Left colon (tissue), 2 donors: ENCODE data around the gene MORC3. TPM values are rescaled to one million over a fixed set of nuclear protein-coding genes. Genes with fewer than 3 reads are reported as not detected.

Experiments used
- ATAC-seq: fragments of 200-7000 bp; cut with Tn5 transposase; one replicate; pipeline ENCODE4 v1.9.1; 2020; ENCODE audit warnings: mild to moderate bottlenecking, moderate library complexity
- DNase-seq, 2 donors: peaks; one replicate each; pipeline ENCODE4 v3.0.0-alpha.2; 2020
- intact Hi-C, 2 donors: fragments of 100-400 bp; cut with DNase I in 1 of 2; cut with micrococcal nuclease in 1 of 2; formaldehyde crosslinking; loops; one replicate each; pipeline versions ENCODE4 v1.11.2 to v1.14.0; 2022; cut with DNase I, micrococcal nuclease
- total RNA-seq, 2 donors: library from RNA; stranded (reverse); fragmentation: NEBNext Ultra II Directional; extraction: Animal tissue kit (Norgen Biotek cat#: 25700); gene quantifications; one replicate each; pipeline ENCODE4 v1.2.1, GENCODE V29; 2021
- donor health status: DM: no; HTN: no; CAD: no.
- donor health status: DM: yes; HTN: yes; CAD: no.

The MORC3 gene
- total RNA-seq, 2 donors from 2014 or later = 23.4 to 29.7 TPM

DNA sequence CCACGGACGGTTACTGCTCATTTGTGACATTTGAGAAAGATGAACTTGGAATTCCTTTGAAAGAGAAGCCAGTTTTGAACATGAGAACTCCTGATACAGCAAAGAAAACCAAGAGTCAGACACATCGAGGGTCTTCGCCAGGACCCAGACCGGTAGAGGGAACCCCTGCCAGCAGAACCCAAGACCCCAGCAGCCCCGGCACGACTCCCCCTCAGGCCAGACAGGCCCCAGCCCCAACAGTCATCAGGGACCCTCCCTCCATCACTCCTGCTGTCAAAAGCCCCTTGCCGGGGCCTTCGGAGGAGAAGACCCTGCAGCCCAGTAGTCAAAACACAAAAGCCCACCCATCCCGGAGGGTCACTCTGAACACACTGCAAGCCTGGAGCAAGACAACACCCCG, 92.9 kb downstream of the MORC3 start:
- ATAC-seq (no peak), DNase-seq (no peak)
- intact Hi-C loops = no loop called here

DNA sequence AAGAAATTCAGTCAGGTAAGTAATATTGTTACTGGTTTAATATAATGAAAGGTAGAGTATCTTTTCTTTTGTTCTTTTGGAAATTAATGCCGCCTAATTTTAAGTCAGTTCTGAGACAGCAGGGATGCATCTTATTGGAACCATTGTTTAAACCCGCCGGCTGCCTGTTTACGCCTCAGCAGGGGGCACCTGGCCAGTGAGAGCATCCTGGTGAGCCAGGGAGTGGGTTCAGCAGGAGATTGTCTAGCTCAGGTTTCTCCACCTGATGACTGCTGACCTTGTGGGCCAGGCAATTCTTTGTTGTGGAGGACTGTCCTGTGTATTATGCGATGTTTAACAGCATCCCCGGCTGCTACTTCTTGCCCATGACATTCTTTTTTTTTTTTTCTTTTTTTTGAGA, 95.4 kb downstream of the MORC3 start:
- intact Hi-C loops = no loop called here
- ATAC-seq (no peak), DNase-seq (no peak)

DNA sequence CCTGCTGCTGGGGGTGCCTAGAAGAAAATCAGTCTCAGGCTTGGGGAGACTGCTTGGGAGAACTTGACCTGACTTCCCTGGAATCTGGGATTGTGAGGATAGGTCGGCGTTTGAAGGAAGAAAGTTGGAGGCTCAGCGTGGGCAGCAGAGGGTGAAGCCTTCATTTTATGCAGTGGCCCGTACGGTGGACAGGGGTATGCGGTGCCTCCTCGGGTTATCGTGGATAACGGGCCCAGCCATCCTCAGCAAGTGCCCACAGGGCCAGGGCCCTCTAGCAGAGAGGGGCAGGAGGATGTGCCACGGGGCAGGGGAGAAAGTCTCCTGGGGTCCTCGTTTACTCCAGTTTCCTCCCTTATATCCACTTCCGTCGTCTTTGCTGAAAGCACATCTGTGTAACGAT, 99.2 kb downstream of the MORC3 start:
- intact Hi-C loops = no loop called here
- ATAC-seq = no peak

DNA sequence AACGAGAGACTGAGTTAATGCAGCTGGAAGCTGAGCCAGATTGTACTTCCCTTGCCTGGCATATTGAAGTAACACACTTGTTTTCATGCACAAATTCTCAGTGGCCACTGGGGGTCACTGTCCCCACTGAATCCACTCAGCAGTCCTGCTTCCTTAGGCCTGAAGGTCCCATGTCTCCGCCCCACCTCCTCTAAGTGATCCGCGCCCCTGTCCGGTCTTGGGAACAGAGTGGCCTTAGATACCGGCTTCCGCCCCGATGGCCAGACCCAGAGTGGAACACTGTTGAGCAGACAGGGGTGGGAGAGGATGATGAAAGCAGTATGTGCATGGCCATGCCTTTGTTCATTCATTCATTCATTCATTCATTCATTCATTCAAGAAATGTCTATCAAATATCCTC, 100.0 kb downstream of the MORC3 start:
- peak; percentile 96 for ATAC-seq
- peak; percentile 68 to 75 for DNase-seq
- intact Hi-C loops = no loop called here

More for the DNA sequence above, 99.2 kb downstream of the MORC3 start:
- no peak for DNase-seq

DNA sequence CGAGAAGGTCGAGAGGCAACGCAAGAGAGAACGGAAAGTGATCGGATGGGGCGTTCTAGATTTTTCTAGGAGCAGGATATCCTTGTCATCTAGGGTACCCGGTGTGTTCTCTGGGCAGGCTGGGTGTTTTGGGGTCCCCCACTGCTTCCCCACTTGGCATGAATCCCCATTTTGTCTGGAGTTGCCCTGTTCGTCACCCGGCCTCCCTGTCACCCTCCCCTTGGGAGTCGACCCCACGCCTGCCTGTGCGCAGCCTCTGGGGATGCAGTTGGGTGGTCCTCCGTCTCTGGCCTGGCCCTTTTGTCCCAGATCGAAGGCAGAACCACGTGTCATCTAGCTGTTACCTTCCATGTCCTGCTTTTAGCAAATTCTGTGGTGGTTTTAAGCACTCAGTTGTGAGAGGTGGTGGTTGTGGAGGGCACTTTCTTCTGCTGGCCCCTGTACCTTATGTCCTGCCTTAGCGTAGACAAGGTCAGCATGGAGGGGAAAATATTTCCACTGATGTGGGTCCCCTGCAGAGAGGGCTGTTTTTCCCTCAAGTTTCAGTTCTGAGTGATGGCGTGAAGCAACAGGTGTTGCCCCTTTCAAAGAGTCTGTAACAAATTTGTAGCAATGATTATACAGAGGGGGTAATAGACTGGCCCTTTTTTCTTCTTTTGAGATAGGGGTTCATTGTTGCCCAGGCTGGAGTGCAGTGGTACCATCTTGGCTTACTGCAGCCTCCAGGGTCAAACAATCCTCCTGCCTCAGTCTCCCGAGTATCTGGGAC, 100.8 kb downstream of the MORC3 start:
- DNase-seq (no peak), ATAC-seq (no peak)
- intact Hi-C loops = no loop called here

DNA sequence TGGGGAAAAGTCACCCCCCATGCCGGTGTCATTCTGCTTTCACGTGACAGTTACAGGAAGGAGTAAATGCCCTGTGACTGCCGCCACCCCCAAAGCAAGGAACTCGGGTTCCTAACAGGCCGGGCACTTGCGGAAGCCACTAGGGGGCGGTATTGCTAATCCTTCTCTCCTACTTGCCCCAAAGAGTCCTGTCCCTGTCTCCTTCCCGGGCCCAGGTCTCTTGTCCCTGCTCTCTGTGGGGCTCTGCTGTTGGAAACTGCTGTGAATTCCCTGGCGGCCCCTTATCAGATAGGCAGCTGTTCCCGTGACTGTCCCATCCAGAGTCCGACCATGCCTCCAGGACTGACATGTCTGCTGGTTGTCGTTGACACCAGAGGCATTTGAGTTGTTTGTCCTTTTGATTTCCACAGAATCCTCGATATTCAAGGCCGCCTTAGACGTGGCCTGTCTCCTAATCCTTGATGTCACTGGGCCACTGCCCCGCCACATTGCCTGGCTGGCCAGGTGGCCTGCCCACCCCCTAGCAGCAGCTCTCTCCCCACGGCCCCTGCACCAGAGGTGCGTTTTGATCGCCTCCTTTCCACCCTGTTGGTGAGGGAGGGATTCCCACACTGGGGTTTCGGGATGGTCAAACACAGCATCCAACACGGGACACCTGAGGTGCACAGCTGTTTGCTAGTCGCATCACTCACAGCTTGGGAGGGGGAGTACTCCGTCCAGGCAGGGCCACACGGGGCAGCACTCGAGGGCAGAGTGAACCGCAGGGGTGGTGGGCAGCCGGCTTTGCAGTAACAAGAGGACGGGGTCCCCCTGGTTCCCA, 102.5 kb downstream of the MORC3 start:
- intact Hi-C loops = no loop called here

DNA sequence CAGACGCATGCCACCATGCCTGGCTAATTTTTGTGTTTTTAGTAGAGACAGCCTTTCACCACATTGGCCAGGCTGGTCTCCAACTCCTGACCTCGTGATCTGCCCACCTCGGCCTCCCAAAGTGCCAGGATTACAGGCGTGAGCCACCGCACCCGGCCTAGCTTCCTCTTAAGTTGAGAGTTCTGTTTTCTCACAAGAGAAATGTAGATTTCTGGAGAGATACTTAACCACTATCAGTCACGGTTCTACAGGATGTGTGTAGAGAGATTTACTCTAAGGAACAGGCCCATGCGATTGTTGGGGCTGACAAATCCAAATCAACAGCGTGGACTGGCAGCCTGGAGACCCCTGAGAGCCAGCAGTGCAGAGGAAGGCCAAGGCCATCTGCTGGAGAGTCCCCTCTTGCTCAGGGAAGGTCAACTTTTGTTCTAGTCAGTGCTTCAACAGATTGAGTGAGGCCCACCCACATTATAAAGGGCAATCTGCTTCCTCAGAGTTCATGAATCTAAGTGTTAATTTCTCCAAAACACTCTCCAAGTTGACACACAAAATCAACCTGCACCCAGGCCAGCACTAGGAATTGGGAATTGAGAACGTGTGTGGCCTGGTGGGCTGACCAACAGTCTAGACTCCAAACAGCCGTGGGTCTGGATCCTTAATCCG, 103.9 kb downstream of the MORC3 start:
- ATAC-seq = no peak
- DNase-seq = no peak
- intact Hi-C loops = no loop called here

More for the DNA sequence above, 102.5 kb downstream of the MORC3 start:
- DNase-seq (peak; percentile 34 to 69), ATAC-seq (peak; percentile 66)

DNA sequence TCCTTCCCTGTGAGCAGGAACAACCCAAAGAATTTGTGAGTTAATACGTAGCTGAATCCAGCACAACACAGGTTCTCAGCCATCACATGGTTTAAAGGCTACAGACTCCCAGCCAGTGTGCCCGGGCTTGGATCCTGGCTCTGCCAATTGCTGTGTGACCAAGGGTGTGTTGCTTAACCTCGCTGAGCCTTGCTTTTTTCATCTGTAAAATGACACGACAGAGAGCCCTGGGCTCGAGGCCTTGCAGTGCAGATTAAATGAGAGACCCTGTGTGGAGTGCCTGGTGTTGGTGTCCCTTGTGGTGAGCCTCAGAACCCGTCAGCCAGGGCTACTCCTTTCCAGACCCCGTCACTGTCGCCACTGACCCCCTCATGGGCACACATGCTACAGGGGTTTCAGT, 104.6 kb downstream of the MORC3 start:
- intact Hi-C loops = no loop called here
- no peak for ATAC-seq
- no peak for DNase-seq

DNA sequence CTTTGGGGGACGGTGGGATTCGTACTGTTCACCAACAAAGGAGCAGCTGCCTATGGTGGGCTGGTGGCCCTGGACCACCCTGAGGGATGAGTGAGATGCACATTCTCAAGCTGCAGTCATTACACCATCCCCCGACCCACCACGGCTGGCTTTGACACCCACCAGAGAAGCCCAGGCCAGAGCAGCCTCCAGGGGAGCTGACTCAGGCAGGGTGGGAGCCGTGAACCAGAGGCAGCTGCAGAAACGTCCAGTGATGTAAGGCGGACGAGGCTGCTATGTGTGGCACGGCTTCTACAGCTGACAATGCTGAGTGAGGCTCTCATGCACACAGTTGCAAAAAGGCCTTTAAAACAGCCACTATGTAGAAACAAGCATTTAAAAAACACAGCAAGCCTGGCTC, 105.3 kb downstream of the MORC3 start:
- ATAC-seq = no peak

More for the DNA sequence above, 105.3 kb downstream of the MORC3 start:
- intact Hi-C loops = no loop called here
- DNase-seq = no peak

Other genes with a start within 250 kb of the MORC3 start
- gene CBR3, start 185.1 kb upstream of the MORC3 start, total RNA-seq = 1 to 10 TPM; 1.3 to 2.2 TPM
- 10 to 100 TPM; 68.8 to 89.7 TPM for gene DOP1B, start 163.4 kb upstream of the MORC3 start, total RNA-seq
- gene CHAF1B, start 65.2 kb downstream of the MORC3 start, total RNA-seq = 1 to 10 TPM; 1.4 to 2.7 TPM
- under 1 TPM; 0.20 to 0.37 TPM for gene CLDN14, start 159.9 kb downstream of the MORC3 start, total RNA-seq